ENCODE measurements around the gene PLCH1.
A peak's percentile ranks its signal among the peaks of the same experiment; 100 is the strongest.

The PLCH1 gene

DNA sequence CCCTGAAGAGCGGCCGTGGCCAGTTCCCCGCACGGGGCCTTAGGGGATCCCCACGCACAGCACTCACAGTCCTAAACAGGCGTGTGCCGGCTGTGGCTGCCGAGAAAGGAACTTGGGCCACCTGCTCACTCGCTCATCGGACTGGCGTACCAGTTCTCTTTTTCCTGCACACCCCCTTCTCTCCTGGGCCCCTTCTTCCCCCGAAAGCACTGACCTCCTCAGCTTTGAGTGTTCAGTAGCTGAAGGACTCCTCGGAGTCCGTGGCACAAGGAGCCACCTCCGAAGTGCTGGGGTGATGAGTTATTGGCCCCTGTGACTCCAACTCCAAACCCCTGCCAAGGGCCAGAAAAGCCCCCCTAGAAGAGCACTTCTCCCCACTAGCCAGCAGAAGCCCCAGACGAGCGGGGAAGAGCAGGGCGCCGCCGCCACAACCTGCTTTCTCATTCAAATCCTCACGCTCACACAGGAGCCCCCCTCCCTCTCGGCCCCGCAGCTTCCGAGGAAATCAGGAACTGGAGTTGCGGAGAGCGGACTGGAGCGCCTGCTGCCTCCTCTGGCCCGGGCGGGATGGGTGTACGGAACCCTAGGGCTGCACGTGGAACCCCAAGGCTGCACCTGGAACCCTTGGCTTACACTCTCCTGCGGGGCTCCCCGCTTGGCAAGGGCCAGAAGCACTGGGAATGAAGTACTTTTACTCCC, at the start of gene PLCH1:
Gene PLCH1 (minus strand): TSS at position 446 of the 699 bp plus-strand sequence. CDS start 40,847 bp downstream, outside the sequence.
- DNase-seq (ENCODE audit: insufficient read length, low spot score) (peak; percentile 62), FAIRE-seq (no peak)
- no peak for TF ChIP-seq POLR2A (IDR thresholded peaks at IDR 0.05; ENCODE audit: low read depth, low read length)

- no peak for TF ChIP-seq POLR2A (IDR thresholded peaks at IDR 0.05; ENCODE audit: low read depth, low read length)
- FAIRE-seq (no peak), DNase-seq (ENCODE audit: insufficient read length, low spot score) (no peak)
Observed at GRCh38 chr3:155792532-155792931, 47.7 kb upstream of the PLCH1 start.

DNA sequence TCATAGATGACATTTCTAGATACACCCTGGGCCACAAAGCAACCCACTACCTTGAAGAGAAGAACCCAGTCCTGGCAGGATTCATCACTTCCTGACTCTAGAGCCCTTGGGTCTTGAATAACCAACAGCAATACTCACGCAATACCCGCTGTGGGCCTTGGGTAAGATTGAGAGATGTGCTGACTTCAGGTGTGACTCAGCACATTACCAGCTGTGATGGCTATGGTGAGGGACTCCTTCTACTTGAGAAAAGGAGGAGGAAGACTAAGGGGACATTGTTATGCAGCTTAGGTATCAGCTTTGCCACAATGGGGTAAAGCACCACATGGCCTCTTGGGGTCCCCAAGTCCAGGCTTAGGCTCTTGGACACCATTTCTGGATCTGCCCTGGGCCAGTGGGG, 46.3 kb upstream of the PLCH1 start:
- peak; percentile 20 for FAIRE-seq
- DNase-seq (ENCODE audit: insufficient read length, low spot score), result no peak
- TF ChIP-seq POLR2A (IDR thresholded peaks at IDR 0.05; ENCODE audit: low read depth, low read length), result no peak

GRCh38 chr3:155790272-155790925, 45.5 kb upstream of the PLCH1 start:
- no peak for DNase-seq (ENCODE audit: insufficient read length, low spot score)
- no peak for FAIRE-seq
- TF ChIP-seq POLR2A (IDR thresholded peaks at IDR 0.05; ENCODE audit: low read depth, low read length), result no peak

- DNase-seq (ENCODE audit: insufficient read length, low spot score) (no peak), FAIRE-seq (no peak)
- TF ChIP-seq POLR2A (IDR thresholded peaks at IDR 0.05; ENCODE audit: low read depth, low read length), result no peak
Observed at GRCh38 chr3:155785662-155786295, 40.9 kb upstream of the PLCH1 start.

DNA sequence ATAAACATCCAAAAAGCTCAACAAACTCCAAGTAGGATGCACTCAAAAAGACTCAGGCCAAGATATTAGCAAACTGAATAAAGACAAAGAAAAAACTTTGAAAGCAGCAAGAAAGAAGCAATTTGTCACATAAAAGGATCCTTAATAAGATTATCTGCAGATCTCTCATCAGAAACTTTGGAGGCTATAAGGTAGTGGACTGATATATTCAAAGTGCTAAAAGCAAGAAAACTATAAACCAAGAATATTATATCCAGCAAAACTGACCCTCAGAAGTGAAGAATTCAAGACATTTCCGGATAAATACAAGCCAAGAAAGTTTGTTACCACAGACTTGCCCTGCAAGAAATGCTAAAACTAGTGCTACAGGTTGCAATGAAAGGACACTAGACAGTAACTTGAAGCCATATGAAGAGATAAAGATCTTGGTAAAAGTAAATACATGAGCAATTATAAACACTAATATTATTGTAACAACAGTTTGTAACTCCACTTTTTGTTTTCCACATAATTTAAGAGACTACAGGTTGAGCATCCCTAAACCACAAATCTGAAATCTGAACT, 37.6 kb upstream of the PLCH1 start:
- no peak for TF ChIP-seq POLR2A (IDR thresholded peaks at IDR 0.05; ENCODE audit: low read depth, low read length)
- no peak for FAIRE-seq
- DNase-seq (ENCODE audit: insufficient read length, low spot score), result no peak

DNA sequence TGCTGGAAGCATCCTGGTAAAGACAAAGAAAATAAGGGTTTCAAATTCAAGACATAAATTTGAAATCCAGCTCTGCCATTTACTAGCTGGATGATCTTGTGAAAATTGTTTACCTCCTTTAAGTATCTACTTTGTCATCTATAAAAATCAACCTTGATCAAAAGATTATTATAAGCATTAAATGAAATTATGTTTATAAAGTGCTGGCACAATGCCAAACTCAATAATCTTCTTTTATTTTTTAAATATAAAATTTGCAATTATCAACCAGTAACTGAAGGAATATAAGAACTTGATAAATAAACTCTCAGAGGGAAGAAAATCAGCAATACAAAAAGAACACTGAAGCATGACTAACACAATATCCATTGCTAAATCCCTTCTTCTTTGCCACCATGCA, 35.4 kb upstream of the PLCH1 start:
- FAIRE-seq (no peak), DNase-seq (ENCODE audit: insufficient read length, low spot score) (no peak)
- TF ChIP-seq POLR2A (IDR thresholded peaks at IDR 0.05; ENCODE audit: low read depth, low read length), result no peak

DNA sequence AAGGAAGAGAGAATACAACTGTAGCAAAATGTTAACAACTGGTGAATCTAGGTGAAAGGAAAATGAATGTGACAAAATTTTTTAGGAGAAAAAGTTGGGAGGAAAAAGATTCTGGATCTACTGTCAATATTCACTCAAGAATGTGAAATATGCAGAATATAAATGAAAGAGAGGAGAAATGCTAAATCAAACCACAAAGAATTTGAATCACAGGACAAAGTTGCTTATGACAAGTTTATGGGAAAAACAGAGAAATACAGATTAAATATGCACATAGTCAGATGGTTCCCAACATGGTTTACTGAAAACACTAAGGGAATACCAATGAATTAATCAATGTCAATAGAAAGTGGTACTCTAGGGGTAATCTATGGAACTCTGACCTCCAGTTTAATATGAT, 33.6 kb upstream of the PLCH1 start:
- DNase-seq (ENCODE audit: insufficient read length, low spot score) (no peak), FAIRE-seq (no peak)
- no peak for TF ChIP-seq POLR2A (IDR thresholded peaks at IDR 0.05; ENCODE audit: low read depth, low read length)

- no peak for TF ChIP-seq POLR2A (IDR thresholded peaks at IDR 0.05; ENCODE audit: low read depth, low read length)
- FAIRE-seq, result no peak
- no peak for DNase-seq (ENCODE audit: insufficient read length, low spot score)
Observed at GRCh38 chr3:155772801-155773200, 27.9 kb upstream of the PLCH1 start.

GRCh38 chr3:155771126-155771525, 26.3 kb upstream of the PLCH1 start:
- no peak for FAIRE-seq
- no peak for TF ChIP-seq POLR2A (IDR thresholded peaks at IDR 0.05; ENCODE audit: low read depth, low read length)
- no peak for DNase-seq (ENCODE audit: insufficient read length, low spot score)

- FAIRE-seq (peak; percentile 45), DNase-seq (ENCODE audit: insufficient read length, low spot score) (peak; percentile 10)
- no peak for TF ChIP-seq POLR2A (IDR thresholded peaks at IDR 0.05; ENCODE audit: low read depth, low read length)
Observed at GRCh38 chr3:155766206-155766605, 21.3 kb upstream of the PLCH1 start.

DNA sequence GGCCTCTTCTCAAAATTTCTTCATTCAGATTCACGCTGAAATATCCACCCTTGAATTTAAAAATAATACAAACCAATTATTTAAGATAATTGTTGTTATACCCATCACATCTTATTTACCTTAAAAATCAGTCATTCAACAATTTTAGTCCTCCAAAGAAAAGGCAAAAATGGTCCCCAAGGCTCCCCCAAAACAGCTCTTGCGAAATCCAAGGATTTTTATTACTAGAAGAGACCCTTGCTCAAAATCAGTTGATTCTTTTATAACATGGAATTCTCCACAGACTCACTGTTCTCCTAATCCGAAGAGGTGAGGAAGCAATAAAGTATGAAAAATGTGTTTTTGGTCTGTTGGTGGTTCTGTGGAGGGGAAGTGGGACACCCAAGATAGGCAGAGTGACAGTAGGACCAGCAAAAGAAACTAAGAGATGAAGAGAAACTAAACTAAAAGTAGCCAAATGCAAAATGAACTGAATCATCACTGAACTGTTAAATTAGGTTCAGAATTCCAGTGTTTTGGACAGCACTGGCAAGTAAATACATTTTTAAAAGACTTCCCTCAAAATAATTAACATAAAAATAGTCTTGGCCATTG, 19.1 kb upstream of the PLCH1 start:
- TF ChIP-seq POLR2A (IDR thresholded peaks at IDR 0.05; ENCODE audit: low read depth, low read length), result no peak
- no peak for DNase-seq (ENCODE audit: insufficient read length, low spot score)
- no peak for FAIRE-seq

DNA sequence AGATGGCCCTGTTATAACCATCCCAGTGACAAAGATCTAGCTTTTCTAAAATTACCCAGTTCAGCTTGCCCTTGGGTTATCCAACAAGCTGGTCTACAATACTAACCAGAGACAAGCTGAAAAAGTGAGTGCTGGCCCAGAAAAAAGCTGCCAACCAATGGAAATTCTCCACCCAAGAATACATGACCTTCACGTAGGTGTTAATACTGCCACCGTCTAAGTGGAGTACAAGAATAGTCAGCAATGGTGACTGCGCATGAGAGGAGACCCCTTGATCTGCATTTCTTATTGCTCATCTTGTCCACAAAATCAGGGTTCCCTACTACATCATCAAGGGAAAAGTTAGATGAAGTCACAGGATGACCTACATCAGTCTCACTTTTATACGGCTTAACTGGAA, 15.8 kb upstream of the PLCH1 start:
- TF ChIP-seq POLR2A (IDR thresholded peaks at IDR 0.05; ENCODE audit: low read depth, low read length), result no peak
- DNase-seq (ENCODE audit: insufficient read length, low spot score), result no peak
- FAIRE-seq, result no peak

DNA sequence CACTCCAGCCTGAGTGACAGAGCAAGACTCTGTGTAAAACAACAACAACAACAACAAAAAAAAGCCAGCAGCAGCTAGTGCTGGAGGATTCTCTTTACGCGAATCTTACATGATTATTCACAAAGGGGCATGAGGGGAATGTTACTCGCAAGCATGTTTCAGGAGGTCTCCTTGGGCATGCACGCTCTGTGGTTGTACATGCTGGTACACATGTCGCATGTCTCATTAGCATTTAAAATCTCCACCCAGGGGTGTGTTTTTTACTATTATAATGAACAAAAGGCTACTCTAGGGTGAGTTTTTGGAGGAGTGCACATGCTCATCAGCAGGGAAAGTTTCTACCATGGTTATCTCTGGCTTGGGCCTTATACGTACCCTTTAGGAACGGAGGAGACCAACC, 12.7 kb upstream of the PLCH1 start:
- no peak for FAIRE-seq
- no peak for TF ChIP-seq POLR2A (IDR thresholded peaks at IDR 0.05; ENCODE audit: low read depth, low read length)
- no peak for DNase-seq (ENCODE audit: insufficient read length, low spot score)

All from H54 (cell line).